Fibroblast of lung (primary cell): ENCODE data around the gene PIGZ. TPM values are rescaled to one million over a fixed set of nuclear protein-coding genes. Genes with fewer than 3 reads are reported as not detected.

ENCODE experiments used
- DNase-seq, 2 donors: peaks; one replicate each; pipeline versions ENCODE4 v3.0.0 to v3.0.0-alpha.2; 2010; ENCODE audit warnings: low read depth in 2 of 2
- H2AFZ ChIP-seq: 2 replicates; pipeline ENCODE4 v1.5.1; 2012; ENCODE audit warnings: low read length, control low read depth, inconsistent platforms
- H3K27ac ChIP-seq: 2 replicates; pipeline ENCODE4 v1.5.1; 2011; ENCODE audit warnings: low read length, control low read depth; ENCODE audit not compliant: insufficient read depth
- H3K27me3 ChIP-seq: 2 replicates; pipeline ENCODE4 v1.5.1; 2011; ENCODE audit warnings: mild to moderate bottlenecking, low read length; ENCODE audit not compliant: control insufficient read depth, insufficient read depth
- H3K36me3 ChIP-seq: 2 replicates; pipeline ENCODE4 v1.5.1; 2011; ENCODE audit warnings: low read length; ENCODE audit not compliant: control insufficient read depth, insufficient read depth
- H3K4me1 ChIP-seq: 2 replicates; pipeline ENCODE4 v1.5.1; 2011; ENCODE audit warnings: low read length; ENCODE audit not compliant: control insufficient read depth, insufficient read depth; ENCODE audit errors: extremely low read depth
- H3K4me2 ChIP-seq: 2 replicates; pipeline ENCODE4 v1.5.1; 2011; ENCODE audit warnings: low read length, control low read depth; ENCODE audit not compliant: insufficient read depth; ENCODE audit errors: extremely low read depth
- H3K4me3 ChIP-seq, 4 experiments: fragments of 200-600 bp in 1 of 4; sonication (generic) in 1 of 4; replicated peaks in 1 of 4; 2 replicates each; pipeline ENCODE4 v1.5.1; 2011 to 2016; ENCODE audit warnings: low read length in 4 of 4, low read depth in 3 of 4, mild to moderate bottlenecking in 3 of 4, control low read depth in 2 of 4, inconsistent platforms in 1 of 4, mixed read lengths in 1 of 4; ENCODE audit not compliant: insufficient read depth in 1 of 4; ENCODE audit errors: control extremely low read depth in 1 of 4
- H3K79me2 ChIP-seq: 2 replicates; pipeline ENCODE4 v1.5.1; 2012; ENCODE audit warnings: mild to moderate bottlenecking, low read length, inconsistent platforms; ENCODE audit not compliant: control insufficient read depth, insufficient read depth
- H3K9ac ChIP-seq: 2 replicates; pipeline ENCODE4 v1.5.1; 2011; ENCODE audit warnings: mild to moderate bottlenecking, low read length, control low read depth; ENCODE audit not compliant: insufficient read depth
- H3K9me3 ChIP-seq: 2 replicates; pipeline ENCODE4 v1.5.1; 2012; ENCODE audit warnings: low read depth, low read length; ENCODE audit not compliant: control insufficient read depth, insufficient read depth
- H4K20me1 ChIP-seq: 2 replicates; pipeline ENCODE4 v1.5.1; 2011; ENCODE audit warnings: low read length; ENCODE audit not compliant: control insufficient read depth, insufficient read depth; ENCODE audit errors: extremely low read depth
- CTCF ChIP-seq, 2 donors: IDR thresholded peaks in 1 of 2; conservative IDR thresholded peaks in 1 of 2; 1 replicate in 1 of 2; 2 replicates in 1 of 2; pipeline ENCODE4 v1.5.1; 2011 to 2012; ENCODE audit warnings: low read length in 2 of 2, control low read depth in 1 of 2, inconsistent platforms in 1 of 2, low read depth in 1 of 2, mild to moderate bottlenecking in 1 of 2
- EZH2 ChIP-seq: IDR thresholded peaks from 2 replicates; pipeline ENCODE4 v1.5.1; 2012; ENCODE audit warnings: low read length, control low read depth, mild to moderate bottlenecking; ENCODE audit errors: missing control alignments
- polyA plus RNA-seq, 2 donors: library from polyadenylated mRNA; depleted of rRNA in 1 of 2; stranded (reverse) in 1 of 2; unstranded in 1 of 2; fragments of >200 nt; gene quantifications; 2 replicates each; pipeline ENCODE4 v1.2.1, GENCODE V29; 2011 to 2012; ENCODE audit warnings: missing spikeins in 1 of 2
- total RNA-seq: library from RNA; depleted of rRNA; stranded (reverse); fragments of >200 nt; gene quantifications from 2 replicates; pipeline ENCODE4 v1.2.1, GENCODE V29; 2014

PIGZ gene
- total and polyA plus RNA-seq, 2 donors (not counting 1 experiment from before 2014, with no cell fraction given) = 0.66 to 2.0 TPM

- H3K27me3 ChIP-seq = no peaks in the 10 kb centered on the region
- H3K79me2 ChIP-seq = no peaks in the 10 kb centered on the region
- H3K4me3 ChIP-seq = no peak overlapping the region
- H3K36me3 ChIP-seq = no peaks in the 10 kb centered on the region
- TF ChIP-seq EZH2 (no peak), CTCF (conservative IDR thresholded peaks at IDR 0.05 in 1 of 2, IDR thresholded peaks at IDR 0.05 in 1 of 2; ENCODE audit: low read depth in 1 of 2, low read length in 2 of 2) (no peak)
- no peak for DNase-seq
- H3K9me3 ChIP-seq = no peaks in the 10 kb centered on the region
- no peak overlapping the region for H3K9ac ChIP-seq
- H4K20me1 ChIP-seq = no peaks in the 10 kb centered on the region
- no peak overlapping the region for H3K27ac ChIP-seq
- H3K4me2 ChIP-seq = no peak overlapping the region
- no peak overlapping the region for H2AFZ ChIP-seq
- H3K4me1 ChIP-seq = no peaks in the 10 kb centered on the region
These were observed 6.7 kb upstream of the PIGZ start for GRCh38 chr3:196975349-196975748.

GRCh38 chr3:196974661-196975060 lies 6.0 kb upstream of the PIGZ start:
- no peaks in the 10 kb centered on the region for H3K4me1 ChIP-seq
- no peaks in the 10 kb centered on the region for H3K9me3 ChIP-seq
- no peak overlapping the region for H2AFZ ChIP-seq
- no peaks in the 10 kb centered on the region for H3K36me3 ChIP-seq
- H4K20me1 ChIP-seq = no peaks in the 10 kb centered on the region
- no peak overlapping the region for H3K4me3 ChIP-seq
- no peaks in the 10 kb centered on the region for H3K79me2 ChIP-seq
- DNase-seq = no peak
- no peak for TF ChIP-seq CTCF (conservative IDR thresholded peaks at IDR 0.05 in 1 of 2, IDR thresholded peaks at IDR 0.05 in 1 of 2; ENCODE audit: low read depth in 1 of 2, low read length in 2 of 2)
- no peak for TF ChIP-seq EZH2
- no peaks in the 10 kb centered on the region for H3K27me3 ChIP-seq
- H3K27ac ChIP-seq = no peak overlapping the region
- no peak overlapping the region for H3K4me2 ChIP-seq
- H3K9ac ChIP-seq = no peak overlapping the region

- H3K36me3 ChIP-seq = no peaks in the 10 kb centered on the region
- H4K20me1 ChIP-seq = no peaks in the 10 kb centered on the region
- no peak overlapping the region for H3K27ac ChIP-seq
- H3K4me3 ChIP-seq = no peak overlapping the region
- no peaks in the 10 kb centered on the region for H3K27me3 ChIP-seq
- H3K4me1 ChIP-seq = no peaks in the 10 kb centered on the region
- no peak overlapping the region for H3K4me2 ChIP-seq
- no peak for TF ChIP-seq EZH2
- TF ChIP-seq CTCF (conservative IDR thresholded peaks at IDR 0.05 in 1 of 2, IDR thresholded peaks at IDR 0.05 in 1 of 2; ENCODE audit: low read depth in 1 of 2, low read length in 2 of 2) = no peak
- no peak for DNase-seq
- no peak overlapping the region for H3K9ac ChIP-seq
- H3K9me3 ChIP-seq = no peaks in the 10 kb centered on the region
- H2AFZ ChIP-seq = no peak overlapping the region
- H3K79me2 ChIP-seq = no peaks in the 10 kb centered on the region
These were observed 2.6 kb upstream of the PIGZ start for GRCh38 chr3:196971094-196971698.
